Neuronal stem cell (in vitro differentiated cells): ENCODE results near the gene PGA3.

Experiments
- DNase-seq: peaks from one replicate; pipeline ENCODE4 v3.0.0-alpha.2; 2013; ENCODE audit warnings: low spot score
- H2AFZ ChIP-seq: one replicate; pipeline ENCODE4 v1.6.1; 2013; ENCODE audit warnings: mild to moderate bottlenecking, low read length, inconsistent platforms
- H2AK5ac ChIP-seq: 2 replicates; pipeline ENCODE4 v1.6.1; 2013; ENCODE audit warnings: low read depth, mild to moderate bottlenecking, inconsistent platforms, low read length, moderate library complexity, mixed read lengths
- H2BK120ac ChIP-seq: 2 replicates; pipeline ENCODE4 v1.6.1; 2013; ENCODE audit warnings: low read depth, mild to moderate bottlenecking, inconsistent platforms, low read length, moderate library complexity, mixed read lengths
- H2BK12ac ChIP-seq: one replicate; pipeline ENCODE4 v1.6.1; 2013; ENCODE audit warnings: low read length, inconsistent platforms
- H2BK15ac ChIP-seq: 2 replicates; pipeline ENCODE4 v1.6.1; 2013; ENCODE audit warnings: mild to moderate bottlenecking, low read length, inconsistent platforms, mixed read lengths
- H2BK5ac ChIP-seq: one replicate; pipeline ENCODE4 v1.6.1; 2013; ENCODE audit warnings: inconsistent platforms, mild to moderate bottlenecking, low read length, moderate library complexity
- H3K14ac ChIP-seq: one replicate; pipeline ENCODE4 v1.6.1; 2013; ENCODE audit warnings: low read length, inconsistent platforms
- H3K18ac ChIP-seq: 2 replicates; pipeline ENCODE4 v1.6.1; 2013; ENCODE audit warnings: low read length, inconsistent platforms
- H3K23ac ChIP-seq: 2 replicates; pipeline ENCODE4 v1.6.1; 2013; ENCODE audit warnings: low read depth, mild to moderate bottlenecking, mixed read lengths, low read length, inconsistent platforms; ENCODE audit not compliant: poor library complexity
- H3K27ac ChIP-seq: replicated peaks from 3 replicates; pipeline ENCODE4 v1.5.1; 2013; ENCODE audit warnings: low read length, inconsistent platforms
- H3K27me3 ChIP-seq, 3 experiments: 2 replicates each; pipeline ENCODE4 v1.6.1; 2013; ENCODE audit warnings: low read length in 3 of 3, mild to moderate bottlenecking in 2 of 3, inconsistent platforms in 1 of 3, low read depth in 1 of 3, mixed read lengths in 1 of 3, moderate library complexity in 1 of 3; ENCODE audit not compliant: control insufficient read depth in 3 of 3, insufficient read depth in 3 of 3
- H3K36me3 ChIP-seq, 2 donors: replicated peaks in 1 of 2; 2 replicates each; pipeline ENCODE4 v1.6.1; 2013; ENCODE audit warnings: low read length in 2 of 2; ENCODE audit not compliant: control insufficient read depth in 2 of 2, insufficient read depth in 2 of 2
- H3K4ac ChIP-seq: 2 replicates; pipeline ENCODE4 v1.6.1; 2013; ENCODE audit warnings: inconsistent platforms, mild to moderate bottlenecking, low read length, moderate library complexity
- H3K4me1 ChIP-seq, 2 donors: 1 replicate in 1 of 2; 2 replicates in 1 of 2; pipeline ENCODE4 v1.6.1; 2013; ENCODE audit warnings: low read length in 2 of 2, low read depth in 1 of 2; ENCODE audit not compliant: control insufficient read depth in 2 of 2, insufficient read depth in 1 of 2
- H3K4me2 ChIP-seq: one replicate; pipeline ENCODE4 v1.6.1; 2013; ENCODE audit warnings: mild to moderate bottlenecking, low read length, inconsistent platforms; ENCODE audit not compliant: insufficient read depth, poor library complexity, severe bottlenecking
- H3K4me3 ChIP-seq, 2 donors: 2 replicates each; pipeline ENCODE4 v1.5.1; 2013; ENCODE audit warnings: low read length in 2 of 2, mild to moderate bottlenecking in 2 of 2, inconsistent platforms in 1 of 2, moderate library complexity in 1 of 2
- H3K79me1 ChIP-seq: one replicate; pipeline ENCODE4 v1.6.1; 2013; ENCODE audit warnings: low read depth, mild to moderate bottlenecking, inconsistent platforms, low read length, moderate library complexity
- H3K9ac ChIP-seq: one replicate; pipeline ENCODE4 v1.6.1; 2013; ENCODE audit warnings: mild to moderate bottlenecking, low read depth, low read length, inconsistent platforms; ENCODE audit not compliant: poor library complexity
- H3K9me3 ChIP-seq, 2 donors: replicated peaks in 1 of 2; 2 replicates each; pipeline versions ENCODE3 to v1.6.1; 2013; ENCODE audit warnings: low read length in 2 of 2, mild to moderate bottlenecking in 2 of 2, inconsistent platforms in 1 of 2, low read depth in 1 of 2, mixed read lengths in 1 of 2, moderate library complexity in 1 of 2; ENCODE audit not compliant: control insufficient read depth in 2 of 2, insufficient read depth in 1 of 2
- H4K8ac ChIP-seq: one replicate; pipeline ENCODE4 v1.6.1; 2013; ENCODE audit warnings: low read depth, mild to moderate bottlenecking, inconsistent platforms, low read length, moderate library complexity
- H4K91ac ChIP-seq: one replicate; pipeline ENCODE4 v1.6.1; 2013; ENCODE audit warnings: low read length, low read depth, mild to moderate bottlenecking, inconsistent platforms; ENCODE audit not compliant: poor library complexity
- WGBS, 2 donors: extraction: QIAGEN DNeasy Blood & Tissue Kit; methylation state at CpG; one replicate each; pipeline ENCODE4 v1.1.7; 2013; ENCODE audit warnings: missing lambda C conversion rate in 2 of 2, mixed read lengths in 1 of 2; ENCODE audit not compliant: insufficient read length in 2 of 2, insufficient replicate concordance in 1 of 2; ENCODE audit errors: extremely low coverage in 2 of 2; 5-methylcytosine and 5-hydroxymethylcytosine counted together

Gene PGA3

GRCh38 chr11:61161190-61162091 is 41.9 kb upstream of the PGA3 start, which contains the start of gene VPS37C:
Gene VPS37C (minus strand): TSS chr11:61161426. CDS start chr11:61138829, 22,597 bp downstream.
- Histone ChIP-seq H3K4ac (no peak within 1 kb of the TSS), H2AK5ac (no peak within 1 kb of the TSS), H3K4me2 (peak within 1 kb of the TSS; percentile 65), H3K9me3 (peaks cover 0 to 8% of the 10 kb centered on the region in 2 donors), H2AFZ (peak within 1 kb of the TSS; percentile 97), H3K4me1 (peaks cover 7 to 12% of the 10 kb centered on the region in 2 donors), H2BK120ac (peak within 1 kb of the TSS; percentile 16), H3K36me3 (peaks cover 3 to 17% of the 10 kb centered on the region in 2 donors), H3K9ac (peak within 1 kb of the TSS; percentile 81), H2BK12ac (no peak within 1 kb of the TSS), H3K18ac (peak within 1 kb of the TSS; percentile 99), H3K79me1 (no peaks in the 10 kb centered on the region), H3K4me3 (peak within 1 kb of the TSS; percentile 52 to 96), H3K27me3 (no peaks in the 10 kb centered on the region), H4K91ac (no peak within 1 kb of the TSS), H3K23ac (peak within 1 kb of the TSS; percentile 83), H3K14ac (no peak within 1 kb of the TSS), H4K8ac (no peak within 1 kb of the TSS), H3K27ac (peak within 1 kb of the TSS; percentile 89), H2BK15ac (no peak within 1 kb of the TSS), H2BK5ac (peak within 1 kb of the TSS; percentile 60)
- no CpG with 5 or more reads among the region's 85 CpGs for WGBS, 2 donors
- DNase-seq = peak; percentile 91

DNA sequence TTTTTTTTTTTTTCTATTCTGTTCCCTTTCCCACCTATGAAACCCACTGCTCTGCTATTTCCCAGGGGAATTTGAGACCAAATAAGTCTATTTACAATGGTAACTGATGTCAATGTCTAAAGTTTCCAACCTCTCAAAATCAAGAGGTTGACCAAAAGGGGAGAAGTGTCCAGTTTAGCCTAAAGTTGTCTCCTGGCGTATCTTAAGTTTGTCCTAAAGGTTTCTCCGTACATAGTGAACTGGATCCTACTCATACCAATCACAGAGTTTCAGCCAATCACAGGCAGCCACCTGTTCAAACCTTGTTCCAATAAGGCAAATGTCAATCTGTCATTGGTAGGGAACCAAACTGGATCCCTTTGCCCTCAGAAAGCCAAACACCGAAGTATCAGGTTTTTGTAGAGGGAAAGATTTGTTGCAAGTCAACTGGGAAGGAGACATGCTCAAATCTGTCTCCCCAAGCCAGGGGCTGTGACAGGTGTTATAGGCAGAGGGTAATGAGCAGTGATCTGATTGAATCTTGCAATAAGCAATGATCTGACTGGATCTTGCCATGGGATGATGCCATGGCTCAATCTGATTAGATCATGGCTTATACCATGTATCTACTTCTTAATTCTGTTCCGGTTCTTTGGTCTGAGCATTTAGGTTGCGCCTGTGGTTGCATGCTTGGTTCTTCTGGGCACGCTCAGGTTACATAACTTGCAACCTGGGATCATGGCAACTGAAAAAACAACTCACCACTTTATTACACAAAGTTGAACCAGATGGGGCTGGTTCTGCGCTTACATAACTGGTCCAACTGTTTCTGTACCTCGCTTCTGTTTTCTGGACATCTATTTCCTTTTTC is 41.0 kb upstream of the PGA3 start:
- no CpG with 5 or more reads among the region's 8 CpGs for WGBS, 2 donors
- Histone ChIP-seq H3K79me1 (no peaks in the 10 kb centered on the region), H2BK120ac (no peak overlapping the region), H3K14ac (no peak overlapping the region), H3K4me3 (peak overlapping the region in 1 of 2 donors; percentile 52), H2AK5ac (no peak overlapping the region), H3K9ac (no peak overlapping the region), H3K23ac (no peak overlapping the region), H3K27ac (peak overlapping the region; percentile 89), H2BK15ac (no peak overlapping the region), H3K4me1 (peaks cover 7 to 12% of the 10 kb centered on the region in 2 donors), H2BK5ac (no peak overlapping the region), H3K36me3 (peaks cover 3 to 10% of the 10 kb centered on the region in 2 donors), H3K27me3 (no peaks in the 10 kb centered on the region), H3K9me3 (peaks cover 0 to 2% of the 10 kb centered on the region in 2 donors), H3K18ac (no peak overlapping the region), H2AFZ (peak overlapping the region; percentile 97), H3K4ac (no peak overlapping the region), H2BK12ac (no peak overlapping the region), H4K8ac (no peak overlapping the region), H3K4me2 (peak overlapping the region; percentile 65), H4K91ac (no peak overlapping the region)
- DNase-seq = no peak

DNA sequence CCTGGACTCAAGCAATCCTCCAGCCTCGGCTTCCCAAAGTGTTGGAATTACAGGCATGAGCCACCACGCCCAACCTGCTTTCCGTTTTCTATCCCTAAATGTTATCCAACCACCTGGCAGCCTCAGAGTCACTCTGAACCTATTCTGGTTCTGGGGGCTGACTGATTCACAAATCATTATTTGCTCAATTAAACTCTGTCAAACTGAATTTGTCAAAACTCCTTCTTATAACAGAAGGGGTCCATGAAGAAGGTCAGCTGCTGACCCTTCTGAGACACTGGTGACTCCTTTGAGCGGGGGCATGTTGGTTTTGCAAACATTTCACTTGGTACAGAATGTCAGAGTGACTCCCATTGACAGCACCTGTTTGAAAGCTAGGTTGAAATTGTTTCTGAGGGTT is 40.3 kb upstream of the PGA3 start:
- H3K23ac ChIP-seq = no peak overlapping the region
- no peak overlapping the region for H3K27ac ChIP-seq
- H3K14ac ChIP-seq = no peak overlapping the region
- no peak overlapping the region for H2AFZ ChIP-seq
- no peak overlapping the region for H2AK5ac ChIP-seq
- H3K4me1 ChIP-seq = peaks cover 7 to 12% of the 10 kb centered on the region in 2 donors
- no peak overlapping the region for H3K4me2 ChIP-seq
- peaks cover 0 to 3% of the 10 kb centered on the region in 2 donors for H3K36me3 ChIP-seq
- no peak overlapping the region for H4K91ac ChIP-seq
- H2BK12ac ChIP-seq = no peak overlapping the region
- peaks cover 0 to 3% of the 10 kb centered on the region in 2 donors for H3K9me3 ChIP-seq
- no peak overlapping the region for H3K4me3 ChIP-seq
- no peak overlapping the region for H3K4ac ChIP-seq
- no peak overlapping the region for H3K9ac ChIP-seq
- no peak overlapping the region for H2BK15ac ChIP-seq
- H4K8ac ChIP-seq = no peak overlapping the region
- H2BK120ac ChIP-seq = no peak overlapping the region
- H3K18ac ChIP-seq = no peak overlapping the region
- no peak overlapping the region for H2BK5ac ChIP-seq
- H3K79me1 ChIP-seq = no peaks in the 10 kb centered on the region
- no peaks in the 10 kb centered on the region for H3K27me3 ChIP-seq
- DNase-seq = no peak
- no CpG with 5 or more reads among the region's 4 CpGs for WGBS, 2 donors
